ENCODE measurements around the gene GRAMD1B.

The GRAMD1B gene

GRCh38 chr11:123429913-123430720, at the start of gene GRAMD1B:
GRAMD1B (plus strand) TSS chr11:123430269; CDS start chr11:123430793, 524 bp downstream.
- DNase-seq (ENCODE audit: low spot score), result no peak
- Histone ChIP-seq H3K27ac (peak within 1 kb of the TSS in 1 of 2 donors; percentile 77), H3K4me3 (peak within 1 kb of the TSS; percentile 81)

GRCh38 chr11:123381149-123381548, 48.9 kb upstream of the GRAMD1B start:
- no peak overlapping the region for H3K27ac ChIP-seq

More at GRCh38 chr11:123429913-123430720, at the start of gene GRAMD1B:
- TF ChIP-seq, protein P1, sequence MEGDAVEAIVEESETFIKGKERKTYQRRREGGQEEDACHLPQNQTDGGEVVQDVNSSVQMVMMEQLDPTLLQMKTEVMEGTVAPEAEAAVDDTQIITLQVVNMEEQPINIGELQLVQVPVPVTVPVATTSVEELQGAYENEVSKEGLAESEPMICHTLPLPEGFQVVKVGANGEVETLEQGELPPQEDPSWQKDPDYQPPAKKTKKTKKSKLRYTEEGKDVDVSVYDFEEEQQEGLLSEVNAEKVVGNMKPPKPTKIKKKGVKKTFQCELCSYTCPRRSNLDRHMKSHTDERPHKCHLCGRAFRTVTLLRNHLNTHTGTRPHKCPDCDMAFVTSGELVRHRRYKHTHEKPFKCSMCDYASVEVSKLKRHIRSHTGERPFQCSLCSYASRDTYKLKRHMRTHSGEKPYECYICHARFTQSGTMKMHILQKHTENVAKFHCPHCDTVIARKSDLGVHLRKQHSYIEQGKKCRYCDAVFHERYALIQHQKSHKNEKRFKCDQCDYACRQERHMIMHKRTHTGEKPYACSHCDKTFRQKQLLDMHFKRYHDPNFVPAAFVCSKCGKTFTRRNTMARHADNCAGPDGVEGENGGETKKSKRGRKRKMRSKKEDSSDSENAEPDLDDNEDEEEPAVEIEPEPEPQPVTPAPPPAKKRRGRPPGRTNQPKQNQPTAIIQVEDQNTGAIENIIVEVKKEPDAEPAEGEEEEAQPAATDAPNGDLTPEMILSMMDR (IDR thresholded peaks at IDR 0.05), result no peak

DNA sequence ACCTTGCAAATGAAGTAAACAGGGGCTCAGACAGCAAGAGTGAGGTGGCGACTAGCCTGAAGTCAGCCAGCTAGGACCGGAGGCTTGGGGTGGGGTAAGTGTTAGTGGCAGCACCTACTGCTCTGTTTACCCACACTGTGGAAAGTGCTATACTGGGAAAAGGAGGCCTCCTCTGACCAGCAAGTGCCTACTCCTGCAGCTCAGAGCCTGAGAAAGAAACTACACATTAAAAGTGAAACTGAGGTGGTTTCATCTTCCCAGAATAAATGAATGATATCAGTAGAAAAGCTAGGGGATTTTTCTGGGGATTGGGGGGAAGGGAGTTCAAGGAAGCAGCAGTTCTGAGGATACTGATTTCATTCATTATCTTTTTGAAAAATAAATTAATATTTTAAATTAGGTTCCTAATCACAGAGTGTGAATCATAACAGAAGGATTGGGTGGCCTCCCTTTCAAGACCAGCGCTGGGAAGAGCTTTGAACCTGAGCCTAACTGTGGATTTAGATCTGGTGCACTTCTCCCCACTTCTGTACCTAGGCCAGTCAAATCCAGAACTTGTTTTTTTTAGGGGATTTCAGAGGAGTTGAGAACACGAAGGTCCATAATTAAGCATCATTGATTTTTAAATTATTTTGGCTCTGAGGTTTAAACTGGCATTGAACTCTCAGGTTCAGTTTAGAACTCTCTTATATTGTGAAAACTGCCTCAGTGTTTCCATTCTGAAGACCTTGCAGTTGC, 48.1 kb upstream of the GRAMD1B start:
- TF ChIP-seq, protein P1 (IDR thresholded peaks at IDR 0.05), result no peak
- H3K4me3 ChIP-seq, result no peak overlapping the region
- no peak for DNase-seq (ENCODE audit: low spot score)
- no peak overlapping the region for H3K27ac ChIP-seq

More at GRCh38 chr11:123381149-123381548, 48.9 kb upstream of the GRAMD1B start:
- no peak overlapping the region for H3K4me3 ChIP-seq
- DNase-seq (ENCODE audit: low spot score), result no peak
- TF ChIP-seq, protein P1 (IDR thresholded peaks at IDR 0.05), result no peak

DNA sequence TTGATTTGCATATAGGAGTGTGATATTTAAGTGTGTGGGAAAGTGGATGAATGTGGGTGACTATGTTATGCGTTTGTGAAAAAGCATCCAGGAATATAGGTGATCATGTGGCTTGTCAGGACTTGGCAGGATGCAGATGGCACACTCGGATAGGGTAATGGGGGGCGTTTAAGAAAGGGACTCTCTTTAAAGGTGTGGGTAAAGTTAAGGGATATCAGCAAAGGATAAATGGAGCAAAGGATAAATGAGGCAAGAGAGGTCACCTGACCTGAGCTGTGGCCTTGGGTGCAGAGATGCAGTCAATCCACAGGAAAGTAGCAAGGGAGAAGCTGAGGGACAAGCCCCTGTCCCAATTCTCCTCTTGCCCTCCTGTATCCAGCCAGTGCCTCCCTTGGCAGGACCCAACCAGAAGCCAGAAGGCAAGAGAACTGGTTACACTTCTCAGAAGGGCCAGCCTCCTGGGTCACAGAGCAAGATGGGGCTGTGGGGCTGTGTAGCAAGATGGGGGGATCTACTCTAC, 47.5 kb upstream of the GRAMD1B start:
- DNase-seq (ENCODE audit: low spot score), result no peak

DNA sequence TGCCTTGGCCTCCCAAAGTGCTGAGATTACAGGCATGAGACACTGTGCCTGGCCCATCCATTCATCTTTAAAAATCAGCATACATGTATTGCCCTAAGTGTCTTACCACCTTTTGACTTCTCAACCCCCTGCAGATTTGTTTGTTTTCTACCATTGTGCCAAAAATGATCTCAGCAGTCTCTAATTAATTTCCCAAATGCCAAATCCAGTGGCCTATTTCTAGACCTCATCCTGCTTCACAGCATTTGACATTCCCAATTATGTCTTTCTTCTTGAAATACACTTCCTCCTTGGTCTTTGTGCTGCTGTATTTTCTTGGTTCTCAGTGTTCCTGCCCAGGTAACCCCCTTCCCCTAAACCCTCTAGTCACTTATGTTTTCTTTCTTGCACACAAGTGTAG, 46.0 kb upstream of the GRAMD1B start:
- DNase-seq (ENCODE audit: low spot score), result no peak
- TF ChIP-seq, protein P1 (IDR thresholded peaks at IDR 0.05), result no peak
- no peak overlapping the region for H3K4me3 ChIP-seq
- no peak overlapping the region for H3K27ac ChIP-seq

More for the DNA sequence above, 47.5 kb upstream of the GRAMD1B start:
- TF ChIP-seq, protein P1 (IDR thresholded peaks at IDR 0.05), result no peak
- no peak overlapping the region for H3K27ac ChIP-seq
- H3K4me3 ChIP-seq, result no peak overlapping the region

DNA sequence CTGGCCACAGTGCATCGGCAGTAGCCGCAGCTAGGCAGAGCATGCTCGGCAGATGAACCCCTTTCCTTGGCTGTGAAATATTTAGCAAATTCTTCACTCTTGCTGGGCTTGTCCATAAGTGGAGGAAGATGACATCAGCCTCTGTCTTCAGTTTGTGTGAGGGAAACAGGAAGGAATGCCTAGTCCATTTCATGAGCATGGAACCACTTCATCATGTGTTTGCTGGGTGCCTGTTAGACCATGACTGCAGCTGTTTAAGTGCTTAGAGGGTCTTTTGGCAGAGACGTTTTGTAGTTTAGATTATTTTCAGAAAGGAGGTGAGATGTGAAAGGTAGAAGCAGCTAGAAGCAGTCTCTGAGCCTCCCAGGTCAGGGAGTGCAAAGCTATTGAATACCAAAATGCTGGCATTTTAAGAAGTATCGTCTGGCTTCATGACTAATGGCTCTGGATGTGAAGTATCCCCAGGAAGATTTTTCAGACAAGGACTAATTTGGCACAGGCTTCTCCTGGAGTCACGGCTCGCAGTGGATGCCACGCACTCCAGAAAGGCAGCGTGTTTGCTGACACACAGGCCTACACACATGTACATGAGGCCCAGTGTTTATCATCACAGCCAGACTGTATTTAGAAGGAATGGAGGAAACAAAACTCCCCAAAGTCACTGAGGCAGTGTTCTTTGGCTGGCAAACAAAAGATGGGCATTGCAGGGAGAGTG, 43.1 kb upstream of the GRAMD1B start:
- Histone ChIP-seq H3K27ac (no peak overlapping the region), H3K4me3 (no peak overlapping the region)
- no peak for DNase-seq (ENCODE audit: low spot score)
- TF ChIP-seq, protein P1 (IDR thresholded peaks at IDR 0.05), result no peak

Measured in coronary artery (tissue), 2 donors.